Type B pancreatic cell (in vitro differentiated cells): ENCODE data around the gene XRCC1. TPM values are rescaled to one million over a fixed set of nuclear protein-coding genes. Genes with fewer than 3 reads are reported as not detected.

ENCODE experiments used
- DNase-seq: peaks from one replicate; pipeline ENCODE4 v3.0.0; 2021; ENCODE audit warnings: mixed read lengths; ENCODE audit not compliant: unreplicated experiment; ENCODE audit errors: extremely low spot score
- H3K27ac Mint-ChIP-seq: 2 replicates; pipeline ENCODE4 v1.8.0; 2021; ENCODE audit warnings: mild to moderate bottlenecking, mixed read lengths
- H3K27me3 Mint-ChIP-seq: 2 replicates; pipeline ENCODE4 v1.8.0; 2021; ENCODE audit warnings: mixed read lengths
- H3K36me3 Mint-ChIP-seq: 2 replicates; pipeline ENCODE4 v1.8.0; 2021; ENCODE audit warnings: mixed read lengths
- H3K4me1 Mint-ChIP-seq: one replicate; pipeline ENCODE4 v1.8.0; 2021; ENCODE audit warnings: mixed read lengths; ENCODE audit not compliant: unreplicated experiment
- H3K4me3 Mint-ChIP-seq: 2 replicates; pipeline ENCODE4 v1.8.0; 2021; ENCODE audit warnings: mild to moderate bottlenecking, mixed read lengths
- H3K9me3 Mint-ChIP-seq: 2 replicates; pipeline ENCODE4 v1.8.0; 2021; ENCODE audit warnings: mixed read lengths
- CTCF ChIP-seq: fragments of 200-600 bp; sonication (generic); conservative IDR thresholded peaks from 2 replicates; pipeline ENCODE4 v1.5.0; 2021; ENCODE audit warnings: antibody characterized with exemption, mild to moderate bottlenecking
- long read RNA-seq: library from polyadenylated mRNA; unstranded; transcript quantifications from one replicate; pipeline ENCODE4 v2.0.0, GENCODE V29; 2020
- total RNA-seq: library from RNA; stranded (reverse); gene quantifications from 2 replicates; pipeline ENCODE4 v1.2.1, GENCODE V29; 2021; ENCODE audit warnings: low replicate concordance

XRCC1 gene
- total RNA-seq = 33.0 and 63.7 TPM in 2 replicates
- long read RNA-seq, transcript XRCC1-201 (17 exons, 2,802 nt) = major isoform, 29 of 40 reads
- long read RNA-seq, partial matches to known transcripts = 6 of 40 reads
- long read RNA-seq, other reads (novel, unspliced or antisense) = 5 of 40 reads

GRCh38 chr19:43575156-43575950 lies at the start of gene XRCC1, which contains the start of gene PINLYP:
XRCC1 (minus strand) TSS chr19:43575527; CDS start chr19:43575458, 69 bp downstream.
PINLYP (plus strand) TSS chr19:43575801; CDS start chr19:43577192, 1,391 bp downstream.
- peaks cover 4% of the 10 kb centered on the region for H3K36me3 Mint-ChIP-seq
- no peaks in the 10 kb centered on the region for H3K9me3 Mint-ChIP-seq
- H3K4me1 Mint-ChIP-seq = peaks cover 35% of the 10 kb centered on the region
- peak within 1 kb of the TSS; percentile 97 for H3K4me3 Mint-ChIP-seq
- H3K27me3 Mint-ChIP-seq = no peaks in the 10 kb centered on the region
- DNase-seq = peak; percentile 96
- no peak for TF ChIP-seq CTCF
- H3K27ac Mint-ChIP-seq = peak within 1 kb of the TSS; percentile 95

GRCh38 chr19:43624933-43625332 lies 49.6 kb upstream of the XRCC1 start:
- H3K36me3 Mint-ChIP-seq = peaks cover 19% of the 10 kb centered on the region
- H3K9me3 Mint-ChIP-seq = no peaks in the 10 kb centered on the region
- no peaks in the 10 kb centered on the region for H3K27me3 Mint-ChIP-seq
- H3K4me3 Mint-ChIP-seq = no peak overlapping the region
- no peak for TF ChIP-seq CTCF
- H3K27ac Mint-ChIP-seq = no peak overlapping the region
- H3K4me1 Mint-ChIP-seq = peaks cover 13% of the 10 kb centered on the region
- no peak for DNase-seq

GRCh38 chr19:43623889-43624670 lies 48.8 kb upstream of the XRCC1 start:
- DNase-seq = no peak
- H3K36me3 Mint-ChIP-seq = peaks cover 19% of the 10 kb centered on the region
- H3K27me3 Mint-ChIP-seq = no peaks in the 10 kb centered on the region
- H3K4me1 Mint-ChIP-seq = peaks cover 16% of the 10 kb centered on the region
- TF ChIP-seq CTCF = no peak
- H3K9me3 Mint-ChIP-seq = no peaks in the 10 kb centered on the region
- H3K4me3 Mint-ChIP-seq = no peak overlapping the region
- H3K27ac Mint-ChIP-seq = peak overlapping the region; percentile 16

GRCh38 chr19:43622956-43623355 lies 47.6 kb upstream of the XRCC1 start:
- H3K9me3 Mint-ChIP-seq = no peaks in the 10 kb centered on the region
- no peak for TF ChIP-seq CTCF
- peaks cover 20% of the 10 kb centered on the region for H3K4me1 Mint-ChIP-seq
- no peak for DNase-seq
- H3K27me3 Mint-ChIP-seq = no peaks in the 10 kb centered on the region
- peaks cover 19% of the 10 kb centered on the region for H3K36me3 Mint-ChIP-seq
- H3K4me3 Mint-ChIP-seq = no peak overlapping the region
- no peak overlapping the region for H3K27ac Mint-ChIP-seq

- no peaks in the 10 kb centered on the region for H3K27me3 Mint-ChIP-seq
- H3K4me1 Mint-ChIP-seq = peaks cover 20% of the 10 kb centered on the region
- TF ChIP-seq CTCF = no peak
- DNase-seq = no peak
- H3K27ac Mint-ChIP-seq = no peak overlapping the region
- H3K9me3 Mint-ChIP-seq = no peaks in the 10 kb centered on the region
- no peak overlapping the region for H3K4me3 Mint-ChIP-seq
- H3K36me3 Mint-ChIP-seq = peaks cover 15% of the 10 kb centered on the region
Measured at GRCh38 chr19:43622070-43622469, 46.7 kb upstream of the XRCC1 start.
